Panc1 (cell line): ENCODE measurements around the gene GAPDH. TPM values are rescaled to one million over a fixed set of nuclear protein-coding genes. Genes with fewer than 3 reads are reported as not detected.
"Not testable (repeated sequence)": the region's sequence is repeated elsewhere in the genome, so short reads cannot be mapped to it uniquely, and the experiment has no call there.

Experiments
- ATAC-seq: fragments of 200-7000 bp; cut with Tn5 transposase; 2 replicates; pipeline ENCODE4 v1.9.1; 2020; ENCODE audit warnings: mild to moderate bottlenecking, moderate library complexity
- BruUV-seq: library from RNA; stranded (reverse); fragments of 400-500 nt; replicated peaks from 2 replicates; lab custom pipeline; 2021; lab: Mats Ljungman, UMichigan
- CTCF ChIA-PET: fragments of 300-600 bp; sonication (Branson Sonifier 250); formaldehyde crosslinking; loops from one replicate; lab custom pipeline; 2022; ENCODE audit warnings: antibody characterized with exemption; lab: Charles Lee
- POLR2A ChIA-PET: fragments of 300-600 bp; sonication (Branson Sonifier 250); formaldehyde crosslinking; loops from one replicate; lab custom pipeline; 2022; ENCODE audit warnings: antibody characterized with exemption; lab: Charles Lee
- DNase-seq: peaks from one replicate; pipeline ENCODE4 v3.0.0-alpha.2; 2010; ENCODE audit warnings: low read depth, low spot score
- H3K27ac ChIP-seq: 2 replicates; pipeline ENCODE4 v1.5.1; 2011; ENCODE audit warnings: mild to moderate bottlenecking, low read length, inconsistent platforms
- H3K27me3 ChIP-seq: fragments of 200-500 bp; sonication (Bioruptor generic); 2 replicates; pipeline ENCODE4 v1.6.0; 2014; ENCODE audit warnings: low read length, inconsistent platforms; ENCODE audit not compliant: control insufficient read depth, insufficient read depth
- H3K36me3 ChIP-seq: fragments of 200-500 bp; sonication (Bioruptor generic); 2 replicates; pipeline ENCODE4 v1.5.1; 2014; ENCODE audit warnings: inconsistent platforms, mild to moderate bottlenecking, low read length, moderate library complexity; ENCODE audit not compliant: control insufficient read depth, insufficient read depth
- H3K4me1 ChIP-seq: 2 replicates; pipeline ENCODE4 v1.5.1; 2011; ENCODE audit warnings: inconsistent platforms, mild to moderate bottlenecking, low read length, moderate library complexity; ENCODE audit not compliant: control insufficient read depth, insufficient read depth
- H3K4me3 ChIP-seq, 2 experiments: 2 replicates each; pipeline ENCODE4 v1.5.1; 2011 to 2012; ENCODE audit warnings: low read depth in 2 of 2, low read length in 2 of 2, mild to moderate bottlenecking in 2 of 2, inconsistent platforms in 1 of 2, moderate library complexity in 1 of 2
- H3K9me3 ChIP-seq: fragments of 200-500 bp; sonication (Bioruptor generic); 2 replicates; pipeline ENCODE4 v1.5.1; 2014; ENCODE audit warnings: low read depth, mild to moderate bottlenecking, inconsistent platforms, low read length, moderate library complexity; ENCODE audit not compliant: control insufficient read depth, insufficient read depth
- CTCF ChIP-seq: fragments of 450-650 bp; IDR thresholded peaks from 2 replicates; pipeline ENCODE4 v1.5.1; 2017; ENCODE audit warnings: mild to moderate bottlenecking
- POLR2AphosphoS5 ChIP-seq: IDR thresholded peaks from 2 replicates; pipeline ENCODE4 v1.6.1; 2012; ENCODE audit warnings: mild to moderate bottlenecking, low read depth, low read length, moderate library complexity
- SIN3A ChIP-seq: IDR thresholded peaks from 2 replicates; pipeline ENCODE4 v1.6.1; 2012; ENCODE audit warnings: low read depth, mild to moderate bottlenecking, low read length, moderate library complexity, borderline replicate concordance; ENCODE audit not compliant: insufficient read depth
- TCF7L2 ChIP-seq: IDR thresholded peaks from 2 replicates; pipeline ENCODE4 v1.6.1; 2011; ENCODE audit warnings: mild to moderate bottlenecking, low read depth, low read length, inconsistent platforms
- in situ Hi-C: cut with HindIII; loops from 2 replicates; pipeline ENCODE4 v1.10.0; 2016; ENCODE audit warnings: low sequenced_read_pairs, low pct_unique_long_range_greater_than_20kb
- intact Hi-C: fragments of 100-400 bp; cut with micrococcal nuclease; formaldehyde crosslinking; loops from one replicate; pipeline ENCODE4 v1.10.0; 2022; ENCODE audit not compliant: unreplicated experiment
- total RNA-seq: library from RNA; stranded (reverse); gene quantifications from one replicate; pipeline ENCODE4 v1.2.1, GENCODE V29; 2021; ENCODE audit not compliant: unreplicated experiment
- TF ChIP-seq, protein P1 (sequence below), 2 experiments: IDR thresholded peaks; 2 replicates each; pipeline ENCODE4 v1.6.1; 2011 to 2012; ENCODE audit warnings: low read depth in 2 of 2, control low read depth in 1 of 2, low read length in 1 of 2, mild to moderate bottlenecking in 1 of 2, moderate library complexity in 1 of 2; ENCODE audit not compliant: insufficient read depth in 1 of 2

GAPDH gene
- total RNA-seq, 1 experiment from 2014 or later: 2,912 TPM

DNA sequence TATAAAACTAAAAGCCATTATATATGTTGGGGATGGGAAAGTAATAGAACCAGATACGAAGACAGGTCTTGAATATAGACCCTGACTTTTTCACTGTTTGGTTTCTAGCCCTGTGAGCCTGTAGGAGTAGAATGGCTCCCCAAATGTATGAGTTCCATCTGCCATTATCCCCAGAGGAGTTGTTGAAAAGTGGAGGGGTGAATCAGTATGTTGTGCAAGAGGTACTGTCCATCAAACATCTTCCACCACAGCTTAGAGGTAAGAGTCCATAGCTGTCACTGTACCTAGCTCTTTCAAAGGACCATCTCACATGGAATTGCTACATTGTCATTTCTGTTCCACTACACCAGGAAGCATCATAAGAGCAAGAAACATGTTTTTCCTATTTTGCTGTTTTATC is 39.3 kb upstream of the GAPDH start:
- in situ Hi-C loops (no loop called here), intact Hi-C loops (no loop called here)
- Histone ChIP-seq H3K36me3 (peaks cover 23% of the 10 kb centered on the region), H3K9me3 (no peaks in the 10 kb centered on the region), H3K27me3 (no peaks in the 10 kb centered on the region), H3K27ac (peak overlapping the region; percentile 97), H3K4me3 (peak overlapping the region; percentile 93 to 94), H3K4me1 (peaks cover 17% of the 10 kb centered on the region)
- DNase-seq: no peak
- CTCF ChIA-PET: no interaction called here
- TF ChIP-seq CTCF (no peak), SIN3A (no peak), TCF7L2 (no peak), POLR2AphosphoS5 (no peak)
- TF ChIP-seq, protein P1, sequence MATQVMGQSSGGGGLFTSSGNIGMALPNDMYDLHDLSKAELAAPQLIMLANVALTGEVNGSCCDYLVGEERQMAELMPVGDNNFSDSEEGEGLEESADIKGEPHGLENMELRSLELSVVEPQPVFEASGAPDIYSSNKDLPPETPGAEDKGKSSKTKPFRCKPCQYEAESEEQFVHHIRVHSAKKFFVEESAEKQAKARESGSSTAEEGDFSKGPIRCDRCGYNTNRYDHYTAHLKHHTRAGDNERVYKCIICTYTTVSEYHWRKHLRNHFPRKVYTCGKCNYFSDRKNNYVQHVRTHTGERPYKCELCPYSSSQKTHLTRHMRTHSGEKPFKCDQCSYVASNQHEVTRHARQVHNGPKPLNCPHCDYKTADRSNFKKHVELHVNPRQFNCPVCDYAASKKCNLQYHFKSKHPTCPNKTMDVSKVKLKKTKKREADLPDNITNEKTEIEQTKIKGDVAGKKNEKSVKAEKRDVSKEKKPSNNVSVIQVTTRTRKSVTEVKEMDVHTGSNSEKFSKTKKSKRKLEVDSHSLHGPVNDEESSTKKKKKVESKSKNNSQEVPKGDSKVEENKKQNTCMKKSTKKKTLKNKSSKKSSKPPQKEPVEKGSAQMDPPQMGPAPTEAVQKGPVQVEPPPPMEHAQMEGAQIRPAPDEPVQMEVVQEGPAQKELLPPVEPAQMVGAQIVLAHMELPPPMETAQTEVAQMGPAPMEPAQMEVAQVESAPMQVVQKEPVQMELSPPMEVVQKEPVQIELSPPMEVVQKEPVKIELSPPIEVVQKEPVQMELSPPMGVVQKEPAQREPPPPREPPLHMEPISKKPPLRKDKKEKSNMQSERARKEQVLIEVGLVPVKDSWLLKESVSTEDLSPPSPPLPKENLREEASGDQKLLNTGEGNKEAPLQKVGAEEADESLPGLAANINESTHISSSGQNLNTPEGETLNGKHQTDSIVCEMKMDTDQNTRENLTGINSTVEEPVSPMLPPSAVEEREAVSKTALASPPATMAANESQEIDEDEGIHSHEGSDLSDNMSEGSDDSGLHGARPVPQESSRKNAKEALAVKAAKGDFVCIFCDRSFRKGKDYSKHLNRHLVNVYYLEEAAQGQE (IDR thresholded peaks at IDR 0.05; ENCODE audit: insufficient read depth in 1 of 2, low read depth in 2 of 2, low read length in 1 of 2): no peak
- ATAC-seq: no peak
- POLR2A ChIA-PET: interaction anchor here (0.7 to 0.8 kb wide), 2 partner anchors 41 to 276 kb away, joined by 3 read pairs; no protein-coding TSS in a partner anchor
- no TSS peak for BruUV-seq

DNA sequence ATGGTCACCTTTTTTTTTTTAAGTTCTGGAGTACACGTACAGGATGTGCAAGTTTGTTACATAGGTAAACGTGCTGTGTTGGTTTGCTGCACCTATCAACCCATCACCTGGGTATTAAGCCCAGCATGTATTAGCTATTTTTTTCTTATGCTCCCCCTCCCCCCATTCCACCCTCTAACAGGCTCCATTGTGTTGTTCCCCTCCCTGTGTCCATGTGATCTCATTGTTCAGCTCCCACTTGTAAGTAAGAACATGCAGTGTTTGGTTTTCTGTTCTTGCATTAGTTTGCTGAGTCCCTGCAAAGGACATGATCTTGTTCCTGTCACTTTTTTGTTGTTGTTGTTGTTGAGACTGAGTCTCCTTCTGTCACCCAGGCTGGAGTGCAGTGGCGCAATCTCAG is 37.0 kb upstream of the GAPDH start:
- ATAC-seq, in situ Hi-C loops, H3K4me3 ChIP-seq, H3K9me3 ChIP-seq, CTCF ChIA-PET, H3K27ac ChIP-seq, BruUV-seq, DNase-seq, H3K27me3 ChIP-seq, intact Hi-C loops: not testable (repeated sequence)
- Histone ChIP-seq H3K36me3 (peaks cover 21% of the 10 kb centered on the region), H3K4me1 (peaks cover 13% of the 10 kb centered on the region)
- POLR2A ChIA-PET: interaction anchor here (0.6 kb wide), 1 partner anchor 23 kb away, joined by 5 read pairs; no protein-coding TSS in a partner anchor

DNA sequence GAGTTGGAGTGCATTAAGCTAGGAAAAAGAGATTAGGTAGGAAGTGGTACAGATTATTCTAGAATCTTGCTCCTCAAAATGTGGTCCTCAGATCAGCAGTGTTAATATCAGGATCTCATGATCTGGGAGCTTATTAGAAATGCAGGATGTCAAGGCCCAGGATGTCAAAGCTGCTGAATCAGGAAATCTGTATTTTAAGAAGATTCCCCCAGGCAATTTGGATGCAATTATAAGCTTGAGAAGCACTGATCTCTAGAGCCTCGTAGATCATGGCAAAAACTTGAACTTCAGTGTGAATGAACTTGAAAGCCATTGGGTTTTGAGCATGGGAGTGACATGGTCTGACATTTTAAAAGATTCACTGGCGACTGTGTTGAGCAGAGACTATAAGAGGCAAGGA is 33.9 kb upstream of the GAPDH start:
- in situ Hi-C loops: no loop called here
- Histone ChIP-seq H3K4me3 (no peak overlapping the region), H3K4me1 (peaks cover 1% of the 10 kb centered on the region), H3K27ac (no peak overlapping the region), H3K27me3 (no peaks in the 10 kb centered on the region), H3K36me3 (peaks cover 6% of the 10 kb centered on the region), H3K9me3 (no peaks in the 10 kb centered on the region)
- no peak for DNase-seq
- intact Hi-C loops: no loop called here
- ATAC-seq: no peak
- CTCF ChIA-PET: no interaction called here
- POLR2A ChIA-PET: no interaction called here
- TF ChIP-seq, protein P1 (IDR thresholded peaks at IDR 0.05; ENCODE audit: insufficient read depth in 1 of 2, low read depth in 2 of 2, low read length in 1 of 2): no peak
- TF ChIP-seq TCF7L2 (no peak), POLR2AphosphoS5 (no peak), CTCF (no peak), SIN3A (no peak)
- TSS peak; percentile 33 for BruUV-seq
